Panc1 (cell line): ENCODE measurements around the gene AEN.

Experiments used
- CTCF ChIP-seq: fragments of 450-650 bp; IDR thresholded peaks from 2 replicates; pipeline ENCODE4 v1.5.1; 2017; ENCODE audit warnings: mild to moderate bottlenecking
- POLR2AphosphoS5 ChIP-seq: IDR thresholded peaks from 2 replicates; pipeline ENCODE4 v1.6.1; 2012; ENCODE audit warnings: mild to moderate bottlenecking, low read depth, low read length, moderate library complexity

- TF ChIP-seq CTCF (no peak), POLR2AphosphoS5 (no peak)
Observed at GRCh38 chr15:88644741-88645140, 23.6 kb downstream of the AEN start.
